GM12878 (cell line): Measurements from ENCODE around the gene FTCDNL1. TPM values are rescaled to one million over a fixed set of nuclear protein-coding genes. Genes with fewer than 3 reads are reported as not detected.

Experiments
- ATAC-seq: fragments of 200-7000 bp; cut with Tn5 transposase; 3 replicates; pipeline ENCODE4 v1.9.1; 2020; ENCODE audit warnings: mild to moderate bottlenecking, moderate library complexity
- BruUV-seq: library from RNA; stranded (reverse); fragments of 400-500 nt; replicated peaks from 2 replicates; lab custom pipeline; 2021; lab: Mats Ljungman, UMichigan
- CTCF ChIA-PET: fragments of 300-600 bp; sonication (Branson Sonifier 250); formaldehyde crosslinking; extraction: SDS; loops from one replicate; lab custom pipeline; 2021; ENCODE audit warnings: inconsistent platforms; lab: Yijun Ruan, JAX
- POLR2A ChIA-PET: fragments of 350-600 bp; formaldehyde crosslinking; extraction: SDS; loops from one replicate; lab custom pipeline; 2021; ENCODE audit warnings: inconsistent platforms; lab: Charles Lee
- RAD21 ChIA-PET: fragments of 300-600 bp; sonication (Branson Sonifier 250); formaldehyde crosslinking; loops from one replicate; lab custom pipeline; 2023; ENCODE audit warnings: antibody characterized with exemption; ENCODE audit not compliant: unreplicated experiment; lab: Charles Lee
- SMC1A ChIA-PET: fragments of 300-600 bp; sonication (Branson Sonifier 250); formaldehyde crosslinking; loops from one replicate; lab custom pipeline; 2023; ENCODE audit not compliant: unreplicated experiment, uncharacterized antibody; lab: Charles Lee
- DNase-seq: peaks from one replicate; pipeline ENCODE4 v3.0.0-alpha.2; 2011; ENCODE audit warnings: low read depth, low spot score
- FAIRE-seq: peaks from 3 replicates; lab custom pipeline; 2011; peaks lifted over from hg19 to GRCh38; lab: Jason Lieb, UNC
- H2AFZ ChIP-seq: 2 replicates; pipeline ENCODE4 v1.6.0; 2011; ENCODE audit warnings: low read depth, low read length, control low read depth; ENCODE audit not compliant: control insufficient read depth
- H3K27ac ChIP-seq: 2 replicates; pipeline ENCODE4 v1.5.1; 2011; ENCODE audit warnings: control low read depth; ENCODE audit not compliant: control insufficient read depth, insufficient read depth
- H3K27me3 ChIP-seq, 2 experiments: replicated peaks in 1 of 2; 2 replicates each; pipeline versions ENCODE4 v1.6.0 to v1.6.1; 2011; ENCODE audit warnings: low read length in 1 of 2; ENCODE audit not compliant: control insufficient read depth in 2 of 2, insufficient read depth in 2 of 2
- H3K36me3 ChIP-seq, 2 experiments: 2 replicates each; pipeline ENCODE4 v1.5.1; 2011; ENCODE audit warnings: low read length in 1 of 2; ENCODE audit not compliant: control insufficient read depth in 2 of 2, insufficient read depth in 2 of 2
- H3K4me1 ChIP-seq: 2 replicates; pipeline ENCODE4 v1.6.1; 2011; ENCODE audit warnings: mild to moderate bottlenecking, low read length, moderate library complexity, mixed read lengths; ENCODE audit not compliant: control insufficient read depth, insufficient read depth
- H3K4me2 ChIP-seq: 2 replicates; pipeline ENCODE4 v1.6.0; 2011; ENCODE audit warnings: control low read depth; ENCODE audit not compliant: control insufficient read depth, insufficient read depth
- H3K4me3 ChIP-seq: fragments of 200-600 bp; sonication (generic); 2 replicates; pipeline ENCODE4 v1.5.1; 2016
- H3K79me2 ChIP-seq: 2 replicates; pipeline ENCODE4 v1.6.0; 2011; ENCODE audit warnings: low read length; ENCODE audit not compliant: control insufficient read depth, insufficient read depth
- H3K9ac ChIP-seq: 2 replicates; pipeline ENCODE4 v1.8.0; 2011; ENCODE audit warnings: low read length, control low read depth, mixed read lengths; ENCODE audit not compliant: control insufficient read depth, insufficient read depth
- H3K9me3 ChIP-seq: replicated peaks from 3 replicates; pipeline ENCODE4 v1.5.1; 2011; ENCODE audit warnings: mild to moderate bottlenecking, low read length; ENCODE audit not compliant: control insufficient read depth, insufficient read depth
- H4K20me1 ChIP-seq: 2 replicates; pipeline ENCODE4 v1.6.0; 2011; ENCODE audit not compliant: control insufficient read depth, insufficient read depth
- BMI1 ChIP-seq: fragments of 450-650 bp; IDR thresholded peaks from 2 replicates; pipeline ENCODE4 v1.6.1; 2016; ENCODE audit warnings: mild to moderate bottlenecking, moderate library complexity, borderline replicate concordance
- CEBPB ChIP-seq, 2 experiments: fragments of 150-350 bp in 1 of 2; IDR thresholded peaks; 2 replicates each; pipeline ENCODE4 v1.6.1; 2012 to 2014; ENCODE audit warnings: low read depth in 2 of 2, low read length in 2 of 2, borderline replicate concordance in 1 of 2, inconsistent platforms in 1 of 2
- CREB1 ChIP-seq: IDR thresholded peaks from 2 replicates; pipeline ENCODE4 v1.6.1; 2012; ENCODE audit warnings: low read depth, mild to moderate bottlenecking, inconsistent platforms
- CREM ChIP-seq: IDR thresholded peaks from 2 replicates; pipeline ENCODE4 v1.6.1; 2014; ENCODE audit warnings: antibody characterized with exemption, low read depth
- E2F8 ChIP-seq: fragments of 450-650 bp; IDR thresholded peaks from 2 replicates; pipeline ENCODE4 v1.6.1; 2018; ENCODE audit warnings: mild to moderate bottlenecking, low read depth, moderate library complexity; ENCODE audit not compliant: partially characterized antibody
- EZH2 ChIP-seq: IDR thresholded peaks from 2 replicates; pipeline ENCODE4 v1.6.1; 2012; ENCODE audit warnings: low read depth, mild to moderate bottlenecking, control low read depth, inconsistent platforms, low read length, borderline replicate concordance; ENCODE audit not compliant: control insufficient read depth
- LARP7 ChIP-seq: fragments of 450-650 bp; IDR thresholded peaks from 2 replicates; pipeline ENCODE4 v1.6.1; 2017; ENCODE audit warnings: mild to moderate bottlenecking
- NBN ChIP-seq: fragments of 450-650 bp; IDR thresholded peaks from 2 replicates; pipeline ENCODE4 v1.6.1; 2016
- RB1 ChIP-seq: fragments of 450-650 bp; formaldehyde crosslinking; IDR thresholded peaks from 2 replicates; pipeline ENCODE4 v1.6.1; 2017; ENCODE audit warnings: mild to moderate bottlenecking, borderline replicate concordance
- RBBP5 ChIP-seq: fragments of 200-600 bp; sonication (generic); conservative IDR thresholded peaks from 2 replicates; pipeline ENCODE4 v1.6.1; 2016
- SIN3A ChIP-seq: IDR thresholded peaks from 2 replicates; pipeline ENCODE4 v1.6.1; 2012; ENCODE audit warnings: low read depth, low read length, improper control_type of control experiment
- SREBF2 ChIP-seq: IDR thresholded peaks from 2 replicates; pipeline ENCODE4 v1.6.1; 2012; ENCODE audit warnings: mild to moderate bottlenecking, low read length
- TBL1XR1 ChIP-seq: IDR thresholded peaks from 2 replicates; pipeline ENCODE4 v1.6.1; 2012; ENCODE audit warnings: low read depth, low read length, improper control_type of control experiment
- TCF12 ChIP-seq: IDR thresholded peaks from 2 replicates; pipeline ENCODE4 v1.6.1; 2011; ENCODE audit warnings: low read depth, mild to moderate bottlenecking, low read length
- ZBTB40 ChIP-seq: fragments of 450-650 bp; IDR thresholded peaks from 2 replicates; pipeline ENCODE4 v1.6.1; 2016; ENCODE audit warnings: mild to moderate bottlenecking, moderate library complexity, borderline replicate concordance
- ZNF217 ChIP-seq: fragments of 450-650 bp; IDR thresholded peaks from 2 replicates; pipeline ENCODE4 v1.6.1; 2017; ENCODE audit warnings: antibody characterized with exemption, mild to moderate bottlenecking
- ZNF274 ChIP-seq: IDR thresholded peaks from one replicate; pipeline ENCODE4 v1.8.0; 2011; ENCODE audit not compliant: insufficient read length, insufficient read depth
- WGBS: methylation state at CpG from one replicate; pipeline ENCODE4 v1.1.6; 2016; ENCODE audit warnings: low lambda C conversion rate; ENCODE audit not compliant: insufficient replicate concordance, insufficient coverage; ENCODE audit errors: missing lambda C conversion rate; 5-methylcytosine and 5-hydroxymethylcytosine counted together
- in situ Hi-C: fragments of 300-500 bp; cut with MboI; formaldehyde crosslinking; loops from 9 replicates; pipeline ENCODE4 v1.14.3; 2018; ENCODE audit warnings: mixed read lengths
- intact Hi-C: fragments of 100-400 bp; cut with micrococcal nuclease; formaldehyde crosslinking; loops from one replicate; pipeline ENCODE4 v1.14.2; 2022; ENCODE audit not compliant: unreplicated experiment
- polyA plus RNA-seq, 11 experiments: library from polyadenylated mRNA; depleted of rRNA in 4 of 11; unstranded in 6 of 11; stranded (reverse) in 5 of 11; fragments of >200 nt; fragmentation: Nextera tagmentation in 4 of 11; fragmentation: Illumina TruSeq in 1 of 11; extraction: Ambion mirVana in 4 of 11; extraction: Trizol in 1 of 11; gene quantifications; 1 replicate in 1 of 11; 2 replicates in 10 of 11; pipeline versions ENCODE4 v1.2.1 to v1.2.3, GENCODE V29; 2011 to 2016; ENCODE audit warnings: inconsistent platforms in 2 of 11, missing spikeins in 2 of 11, low read depth in 1 of 11
- total RNA-seq, 4 experiments: library from RNA; depleted of rRNA in 3 of 4; stranded (reverse); fragments of >200 nt in 3 of 4; fragmentation: Illumina TruSeq in 1 of 4; extraction: Trizol in 1 of 4; gene quantifications; 2 replicates each; pipeline versions ENCODE4 v1.2.1 to v1.2.3, GENCODE V29; 2013 to 2021
- TF ChIP-seq, protein P1 (sequence below): IDR thresholded peaks from 2 replicates; pipeline ENCODE4 v1.6.1; 2012; ENCODE audit warnings: low read length, inconsistent platforms

Gene FTCDNL1
- total and polyA plus RNA-seq, 10 of the 15 experiments (the other 5 are each of a cell fraction or from before 2014, with no cell fraction given), result 0.15 to 3.9 (median 2.0) TPM

DNA sequence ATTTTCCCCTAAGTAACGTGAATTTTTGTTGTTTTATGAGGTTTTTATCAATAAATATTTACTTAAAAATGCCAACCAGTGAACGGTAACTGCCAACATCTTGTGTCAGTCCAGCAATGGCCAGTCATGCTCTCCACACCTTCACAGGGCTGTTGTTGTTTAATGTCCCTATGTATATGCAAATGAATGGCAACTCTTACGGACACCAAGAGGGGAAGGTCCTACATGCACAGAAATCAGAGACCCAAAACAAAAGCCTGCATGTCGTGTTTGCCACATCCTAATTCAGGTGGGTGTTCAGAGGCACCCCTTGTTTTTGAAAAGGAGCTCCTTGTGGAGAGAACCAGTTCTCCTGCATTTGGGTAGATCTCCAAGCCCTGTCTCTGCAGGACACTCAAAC lies 4.8 kb upstream of the FTCDNL1 start:
- ChIA-PET CTCF (interaction anchor here (0.6 to 1.1 kb wide), 3 partner anchors 12 to 51 kb away, joined by 3 read pairs; no protein-coding TSS in a partner anchor), RAD21 (no interaction called here), POLR2A (no interaction called here), SMC1A (interaction anchor here (0.7 to 1.0 kb wide), 4 partner anchors 12 to 1387 kb away, joined by 3 to 5 read pairs (median 3); no protein-coding TSS in a partner anchor)
- Histone ChIP-seq H3K27me3 (no peaks in the 10 kb centered on the region), H2AFZ (no peak overlapping the region), H3K9ac (no peak overlapping the region), H3K79me2 (no peaks in the 10 kb centered on the region), H4K20me1 (no peaks in the 10 kb centered on the region), H3K27ac (no peak overlapping the region), H3K36me3 (no peaks in the 10 kb centered on the region), H3K4me2 (no peak overlapping the region), H3K4me1 (no peaks in the 10 kb centered on the region), H3K4me3 (no peak overlapping the region), H3K9me3 (no peaks in the 10 kb centered on the region)
- DNase-seq, result no peak
- FAIRE-seq, result no peak
- WGBS, result 32% methylated on average over 4 of the region's 4 CpGs
- no TSS peak for BruUV-seq
- in situ Hi-C loops, result no loop called here
- no peak for TF ChIP-seq RB1
- no peak for TF ChIP-seq E2F8
- no peak for TF ChIP-seq NBN
- no peak for TF ChIP-seq RBBP5
- TF ChIP-seq BMI1, result no peak
- TF ChIP-seq, protein P1, sequence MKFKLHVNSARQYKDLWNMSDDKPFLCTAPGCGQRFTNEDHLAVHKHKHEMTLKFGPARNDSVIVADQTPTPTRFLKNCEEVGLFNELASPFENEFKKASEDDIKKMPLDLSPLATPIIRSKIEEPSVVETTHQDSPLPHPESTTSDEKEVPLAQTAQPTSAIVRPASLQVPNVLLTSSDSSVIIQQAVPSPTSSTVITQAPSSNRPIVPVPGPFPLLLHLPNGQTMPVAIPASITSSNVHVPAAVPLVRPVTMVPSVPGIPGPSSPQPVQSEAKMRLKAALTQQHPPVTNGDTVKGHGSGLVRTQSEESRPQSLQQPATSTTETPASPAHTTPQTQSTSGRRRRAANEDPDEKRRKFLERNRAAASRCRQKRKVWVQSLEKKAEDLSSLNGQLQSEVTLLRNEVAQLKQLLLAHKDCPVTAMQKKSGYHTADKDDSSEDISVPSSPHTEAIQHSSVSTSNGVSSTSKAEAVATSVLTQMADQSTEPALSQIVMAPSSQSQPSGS, result no peak
- no peak for TF ChIP-seq SREBF2
- TF ChIP-seq ZBTB40, result no peak
- no peak for TF ChIP-seq LARP7
- no peak for TF ChIP-seq TCF12
- TF ChIP-seq CREM, result no peak
- no peak for TF ChIP-seq ZNF274
- no peak for TF ChIP-seq CREB1
- TF ChIP-seq CEBPB (IDR thresholded peaks at IDR 0.05; ENCODE audit: borderline replicate concordance in 1 of 2, low read depth in 2 of 2, low read length in 2 of 2), result no peak
- TF ChIP-seq ZNF217, result no peak
- no peak for TF ChIP-seq TBL1XR1
- TF ChIP-seq SIN3A, result no peak
- no peak for TF ChIP-seq EZH2
- intact Hi-C loops, result no loop called here
- ATAC-seq, result no peak
